K562 (cell line): Measurements from ENCODE around the gene TMPRSS9. TPM values are rescaled to one million over a fixed set of nuclear protein-coding genes. Genes with fewer than 3 reads are reported as not detected.

Source experiments
- ATAC-seq: fragments of 200-7000 bp; cut with Tn5 transposase; 3 replicates; pipeline ENCODE4 v1.9.1; 2020; ENCODE audit warnings: moderate library complexity
- BruUV-seq: library from RNA; stranded (reverse); fragments of 400-500 nt; replicated peaks from 2 replicates; lab custom pipeline; 2021; lab: Mats Ljungman, UMichigan
- CTCF ChIA-PET: fragments of 300-600 bp; formaldehyde crosslinking; extraction: SDS; loops from one replicate; lab custom pipeline; 2021; ENCODE audit warnings: low intra/inter-chr PET ratio; lab: Yijun Ruan, JAX
- POLR2A ChIA-PET: fragments of 300-600, 350-650 bp; sonication (Branson Sonifier 250); formaldehyde crosslinking; extraction: SDS; loops from one replicate; lab custom pipeline; 2021; ENCODE audit warnings: antibody characterized with exemption, inconsistent platforms; lab: Yijun Ruan, JAX
- DNase-seq, 4 experiments: peaks; one replicate each; pipeline versions ENCODE4 v3.0.0 to v3.0.0-alpha.2; 2011 to 2018; ENCODE audit warnings: low spot score in 3 of 4, mixed read lengths in 3 of 4; ENCODE audit errors: extremely low read depth in 1 of 4
- FAIRE-seq: peaks from 2 replicates; lab custom pipeline; 2011; peaks lifted over from hg19 to GRCh38; lab: Jason Lieb, UNC
- H2AFZ ChIP-seq: 2 replicates; pipeline ENCODE4 v1.6.0; 2011; ENCODE audit warnings: low read depth, low read length, control low read depth, inconsistent platforms
- H3K27ac ChIP-seq: fragments of 200-600 bp; 3 replicates; pipeline ENCODE4 v1.8.0; 2011; ENCODE audit warnings: low read depth, mild to moderate bottlenecking, control low read depth, inconsistent platforms, low read length, moderate library complexity, mixed read lengths; ENCODE audit errors: extremely low read depth
- H3K27me3 ChIP-seq, 2 experiments: fragments of 300-600 bp in 1 of 2; 2 replicates in 1 of 2; 3 replicates in 1 of 2; pipeline versions ENCODE4 v1.6.0 to v1.8.0; 2011; ENCODE audit warnings: inconsistent platforms in 2 of 2, low read length in 2 of 2, mild to moderate bottlenecking in 1 of 2, mixed read lengths in 1 of 2, moderate library complexity in 1 of 2; ENCODE audit not compliant: control insufficient read depth in 2 of 2, insufficient read depth in 2 of 2
- H3K36me3 ChIP-seq: fragments of 300-600 bp; 3 replicates; pipeline ENCODE4 v1.8.0; 2011; ENCODE audit warnings: mild to moderate bottlenecking, low read length, inconsistent platforms; ENCODE audit not compliant: control insufficient read depth, insufficient read depth
- H3K4me1 ChIP-seq, 2 experiments: fragments of 200-600 bp in 1 of 2; replicated peaks in 1 of 2; 2 replicates in 1 of 2; 3 replicates in 1 of 2; pipeline versions ENCODE4 v1.5.1 to v1.8.0; 2011; ENCODE audit warnings: inconsistent platforms in 2 of 2, low read length in 2 of 2, mild to moderate bottlenecking in 1 of 2, mixed read lengths in 1 of 2, moderate library complexity in 1 of 2; ENCODE audit not compliant: control insufficient read depth in 2 of 2, insufficient read depth in 2 of 2
- H3K4me2 ChIP-seq: 2 replicates; pipeline ENCODE4 v1.6.1; 2011; ENCODE audit warnings: low read length, control low read depth, inconsistent platforms, mixed read lengths; ENCODE audit not compliant: insufficient read depth
- H3K4me3 ChIP-seq: fragments of 200-600 bp; sonication (generic), shearing (Covaris generic); 2 replicates; pipeline ENCODE4 v1.5.1; 2016; ENCODE audit warnings: control low read depth, inconsistent platforms
- H3K79me2 ChIP-seq: fragments of 200-600 bp; 3 replicates; pipeline ENCODE4 v1.8.0; 2011; ENCODE audit warnings: low read length, inconsistent platforms; ENCODE audit not compliant: control insufficient read depth, insufficient read depth
- H3K9ac ChIP-seq, 2 experiments: 2 replicates each; pipeline versions ENCODE4 v1.6.0 to v1.6.1; 2011; ENCODE audit warnings: low read depth in 2 of 2, low read length in 2 of 2, control low read depth in 1 of 2, inconsistent platforms in 1 of 2, mild to moderate bottlenecking in 1 of 2, mixed read lengths in 1 of 2; ENCODE audit not compliant: insufficient read depth in 1 of 2
- H3K9me1 ChIP-seq: one replicate; pipeline ENCODE4 v1.6.0; 2011; ENCODE audit warnings: inconsistent platforms, mild to moderate bottlenecking, low read length, moderate library complexity; ENCODE audit not compliant: control insufficient read depth, insufficient read depth
- H3K9me3 ChIP-seq: replicated peaks from 2 replicates; pipeline ENCODE4 v1.5.1; 2011; ENCODE audit warnings: low read depth, low read length, inconsistent platforms; ENCODE audit not compliant: control insufficient read depth, insufficient read depth
- H4K20me1 ChIP-seq: replicated peaks from 2 replicates; pipeline ENCODE4 v1.6.1; 2011; ENCODE audit warnings: low read length, inconsistent platforms, mixed read lengths; ENCODE audit not compliant: control insufficient read depth, insufficient read depth
- FIP1L1 ChIP-seq: fragments of 200-400 bp; formaldehyde crosslinking; IDR thresholded peaks from 2 replicates; pipeline ENCODE4 v1.6.1; 2018; ENCODE audit warnings: mild to moderate bottlenecking, low read depth, low read length; ENCODE audit not compliant: poor library complexity, severe bottlenecking
- POLR2AphosphoS5 ChIP-seq: IDR thresholded peaks from 2 replicates; pipeline ENCODE4 v1.6.1; 2011; ENCODE audit warnings: mild to moderate bottlenecking, low read depth, low read length, moderate library complexity; ENCODE audit not compliant: control insufficient read depth, insufficient read depth
- POLR2G ChIP-seq: fragments of 200-400 bp; formaldehyde crosslinking; IDR thresholded peaks from 2 replicates; pipeline ENCODE4 v1.6.1; 2017; ENCODE audit warnings: low read depth, mild to moderate bottlenecking, antibody characterized with exemption, low read length, moderate library complexity
- RBFOX2 ChIP-seq: fragments of 200-400 bp; formaldehyde crosslinking; IDR thresholded peaks from 2 replicates; pipeline ENCODE4 v1.6.1; 2017; ENCODE audit warnings: low read depth, mild to moderate bottlenecking, low read length, moderate library complexity
- RBM22 ChIP-seq: fragments of 200-400 bp; formaldehyde crosslinking; IDR thresholded peaks from 2 replicates; pipeline ENCODE4 v1.6.1; 2018; ENCODE audit warnings: low read length, low read depth; ENCODE audit not compliant: poor library complexity, severe bottlenecking
- SPI1 ChIP-seq: IDR thresholded peaks from 2 replicates; pipeline ENCODE4 v1.6.1; 2011; ENCODE audit warnings: low read depth, low read length, control low read depth, borderline replicate concordance
- WGBS: fragments of 100-300 bp; shearing (Covaris generic); methylation state at CpG from one replicate; pipeline ENCODE4 v1.1.6; 2016; ENCODE audit warnings: low coverage, mixed read lengths; ENCODE audit not compliant: insufficient coverage; ENCODE audit errors: missing lambda C conversion rate; 5-methylcytosine and 5-hydroxymethylcytosine counted together
- in situ Hi-C: fragments of 300-500 bp; cut with MboI; formaldehyde crosslinking; loops from 4 replicates; pipeline ENCODE4 v1.15.0; 2018; ENCODE audit warnings: inconsistent platforms, mixed read lengths
- intact Hi-C: fragments of 100-400 bp; cut with micrococcal nuclease; formaldehyde crosslinking; loops from 2 replicates; pipeline ENCODE4 v1.14.2; 2022
- polyA plus RNA-seq, 8 experiments: library from polyadenylated mRNA; depleted of rRNA in 4 of 8; stranded (reverse) in 5 of 8; unstranded in 3 of 8; fragments of >200 nt; fragmentation: Nextera tagmentation in 2 of 8; fragmentation: Illumina TruSeq in 1 of 8; extraction: Ambion mirVana in 2 of 8; extraction: Trizol in 1 of 8; gene quantifications; 2 replicates each; pipeline versions ENCODE4 v1.2.1 to v1.2.3, GENCODE V29; 2011 to 2014; ENCODE audit warnings: inconsistent platforms in 1 of 8, missing spikeins in 1 of 8
- total RNA-seq, 7 experiments: library from RNA; depleted of rRNA in 6 of 7; stranded (reverse); fragments of >200 nt in 6 of 7; fragmentation: Illumina TruSeq in 2 of 7; extraction: Trizol in 2 of 7; gene quantifications; 2 replicates each; pipeline versions ENCODE4 v1.2.1 to v1.2.3, GENCODE V29; 2011 to 2021; ENCODE audit warnings: low replicate concordance in 1 of 7
- TF ChIP-seq, protein P1 (sequence below): sonication (generic); formaldehyde crosslinking; IDR thresholded peaks from 2 replicates; pipeline ENCODE4 v1.8.0; 2022; ENCODE audit warnings: mild to moderate bottlenecking, low read depth, missing genetic modification reagents
- TF ChIP-seq, protein P2 (sequence below), 3 experiments: fragments of 200-800 bp in 1 of 3; sonication (Bioruptor generic) in 1 of 3; sonication (generic) in 1 of 3; formaldehyde crosslinking in 1 of 3; IDR thresholded peaks; 2 replicates each; pipeline versions ENCODE4 v1.6.1 to v1.8.0; 2016 to 2022; ENCODE audit warnings: mild to moderate bottlenecking in 2 of 3, missing compliant biosample characterization in 2 of 3, missing genetic modification characterization in 2 of 3, missing genetic modification reagents in 1 of 3

The TMPRSS9 gene
- total and polyA plus RNA-seq, 9 of the 15 experiments (the other 6 are each of a cell fraction or from before 2014, with no cell fraction given): 0.01 to 0.03 TPM; not detected in 7

DNA sequence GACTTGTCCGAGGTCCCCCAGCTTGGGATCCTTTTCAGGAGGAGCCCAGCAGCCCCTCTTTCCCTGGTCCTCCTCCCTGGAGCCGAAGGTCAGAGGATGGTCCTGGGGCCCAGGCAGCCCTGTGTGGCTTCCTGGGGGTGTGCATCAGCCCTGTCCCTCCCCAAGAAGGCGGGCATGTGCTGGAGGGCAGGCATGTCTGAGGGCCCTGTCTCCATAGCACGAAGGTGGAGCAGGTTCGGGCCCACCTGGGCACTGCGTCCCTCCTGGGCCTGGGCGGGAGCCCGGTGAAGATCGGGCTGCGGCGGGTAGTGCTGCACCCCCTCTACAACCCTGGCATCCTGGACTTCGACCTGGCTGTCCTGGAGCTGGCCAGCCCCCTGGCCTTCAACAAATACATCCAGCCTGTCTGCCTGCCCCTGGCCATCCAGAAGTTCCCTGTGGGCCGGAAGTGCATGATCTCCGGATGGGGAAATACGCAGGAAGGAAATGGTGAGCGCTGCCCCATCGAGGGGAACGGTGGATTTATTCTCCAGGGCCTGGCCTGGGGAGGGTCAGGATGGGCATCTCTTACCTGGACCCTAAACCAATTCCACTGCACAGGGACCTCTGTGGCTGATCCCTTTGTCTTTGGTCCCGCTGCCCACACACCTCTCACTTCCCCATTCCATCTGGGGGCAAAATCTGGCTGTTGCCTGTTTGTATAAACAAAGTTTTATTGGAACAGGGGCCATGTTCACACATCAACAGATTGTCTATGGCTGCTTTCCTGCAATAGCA is 56.4 kb downstream of the TMPRSS9 start:
- 95% methylated on average over 15 of the region's 19 CpGs for WGBS
- no peak for FAIRE-seq
- H3K9me1 ChIP-seq: no peaks in the 10 kb centered on the region
- TF ChIP-seq POLR2G (peak; percentile 77), RBFOX2 (peak; percentile 51), FIP1L1 (peak; percentile 61), RBM22 (peak; percentile 58), POLR2AphosphoS5 (peak; percentile 3; the same call in 1 of the 2 replicates), SPI1 (peak; percentile 69)
- TF ChIP-seq, protein P1, sequence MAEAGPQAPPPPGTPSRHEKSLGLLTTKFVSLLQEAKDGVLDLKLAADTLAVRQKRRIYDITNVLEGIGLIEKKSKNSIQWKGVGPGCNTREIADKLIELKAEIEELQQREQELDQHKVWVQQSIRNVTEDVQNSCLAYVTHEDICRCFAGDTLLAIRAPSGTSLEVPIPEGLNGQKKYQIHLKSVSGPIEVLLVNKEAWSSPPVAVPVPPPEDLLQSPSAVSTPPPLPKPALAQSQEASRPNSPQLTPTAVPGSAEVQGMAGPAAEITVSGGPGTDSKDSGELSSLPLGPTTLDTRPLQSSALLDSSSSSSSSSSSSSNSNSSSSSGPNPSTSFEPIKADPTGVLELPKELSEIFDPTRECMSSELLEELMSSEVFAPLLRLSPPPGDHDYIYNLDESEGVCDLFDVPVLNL: no peak
- TF ChIP-seq, protein P2, sequence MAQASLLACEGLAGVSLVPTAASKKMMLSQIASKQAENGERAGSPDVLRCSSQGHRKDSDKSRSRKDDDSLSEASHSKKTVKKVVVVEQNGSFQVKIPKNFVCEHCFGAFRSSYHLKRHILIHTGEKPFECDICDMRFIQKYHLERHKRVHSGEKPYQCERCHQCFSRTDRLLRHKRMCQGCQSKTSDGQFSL (CRISPR knock-in tag; IDR thresholded peaks at IDR 0.05): 0 out of 2 replicates have a peak, but pooled peaks have one; percentile 10
- TF ChIP-seq, protein P2 (tag; IDR thresholded peaks at IDR 0.05): no peak

More for the DNA sequence above, 56.4 kb downstream of the TMPRSS9 start:
- H3K4me3 ChIP-seq: no peak overlapping the region
- POLR2A ChIA-PET: interaction anchor here (0.6 to 0.9 kb wide), 3 partner anchors 147 to 1659 kb away, joined by 3 read pairs; no protein-coding TSS in a partner anchor
- H3K9me3 ChIP-seq: no peaks in the 10 kb centered on the region
- H3K9ac ChIP-seq: peak overlapping the region in 1 of 2 experiments; percentile 31; a peak in 1 of 4 replicates
- no peak overlapping the region for H3K4me2 ChIP-seq
- peaks cover 0 to 18% of the 10 kb centered on the region in 2 experiments; a peak in 2 of 5 replicates for H3K4me1 ChIP-seq
- BruUV-seq: no TSS peak
- CTCF ChIA-PET: no interaction called here
- in situ Hi-C loops: no loop called here
- ATAC-seq: no peak; the same call in 2 of the 3 replicates
- H3K79me2 ChIP-seq: peaks cover under 1% of the 10 kb centered on the region; the same call in 2 of the 3 replicates
- peaks cover 33% of the 10 kb centered on the region; the same call in 1 of the 3 replicates for H3K36me3 ChIP-seq
- H3K27me3 ChIP-seq: no peaks in the 10 kb centered on the region
- no peak for DNase-seq
- intact Hi-C loops: no loop called here
- H4K20me1 ChIP-seq: no peaks in the 10 kb centered on the region
- no peak overlapping the region for H2AFZ ChIP-seq
- no peak overlapping the region for H3K27ac ChIP-seq
